Tibial nerve (tissue), 4 donors: ENCODE data around the gene DHRS2.

Experiments
- CTCF ChIP-seq, 5 experiments: fragments of 200-600 bp in 3 of 5; fragments of 450-650 bp in 2 of 5; sonication (generic) in 3 of 5; IDR thresholded peaks; one replicate each; pipeline ENCODE4 v1.5.1; 2016 to 2019; ENCODE audit warnings: antibody characterized with exemption in 5 of 5, mild to moderate bottlenecking in 3 of 5, moderate library complexity in 2 of 5
- EP300 ChIP-seq, 2 donors: sonication (generic); formaldehyde crosslinking; IDR thresholded peaks; one replicate each; pipeline ENCODE4 v1.6.1; 2017; ENCODE audit warnings: antibody characterized with exemption in 2 of 2, mild to moderate bottlenecking in 1 of 2
- POLR2A ChIP-seq, 2 donors: fragments of 450-650 bp; IDR thresholded peaks; one replicate each; pipeline ENCODE4 v1.6.1; 2017; ENCODE audit warnings: antibody characterized with exemption in 2 of 2, mild to moderate bottlenecking in 2 of 2, moderate library complexity in 2 of 2

- TF ChIP-seq CTCF (IDR thresholded peaks at IDR 0.05) (no peak), EP300 (IDR thresholded peaks at IDR 0.05) (no peak), POLR2A (IDR thresholded peaks at IDR 0.05) (no peak)
Observed at GRCh38 chr14:23694085-23694948, 58.2 kb downstream of the DHRS2 start.
